ENCODE results near the gene SMIM44.
"Not testable (repeated sequence)": the region's sequence is repeated elsewhere in the genome, so short reads cannot be mapped to it uniquely, and the experiment has no call there.

Gene SMIM44

DNA sequence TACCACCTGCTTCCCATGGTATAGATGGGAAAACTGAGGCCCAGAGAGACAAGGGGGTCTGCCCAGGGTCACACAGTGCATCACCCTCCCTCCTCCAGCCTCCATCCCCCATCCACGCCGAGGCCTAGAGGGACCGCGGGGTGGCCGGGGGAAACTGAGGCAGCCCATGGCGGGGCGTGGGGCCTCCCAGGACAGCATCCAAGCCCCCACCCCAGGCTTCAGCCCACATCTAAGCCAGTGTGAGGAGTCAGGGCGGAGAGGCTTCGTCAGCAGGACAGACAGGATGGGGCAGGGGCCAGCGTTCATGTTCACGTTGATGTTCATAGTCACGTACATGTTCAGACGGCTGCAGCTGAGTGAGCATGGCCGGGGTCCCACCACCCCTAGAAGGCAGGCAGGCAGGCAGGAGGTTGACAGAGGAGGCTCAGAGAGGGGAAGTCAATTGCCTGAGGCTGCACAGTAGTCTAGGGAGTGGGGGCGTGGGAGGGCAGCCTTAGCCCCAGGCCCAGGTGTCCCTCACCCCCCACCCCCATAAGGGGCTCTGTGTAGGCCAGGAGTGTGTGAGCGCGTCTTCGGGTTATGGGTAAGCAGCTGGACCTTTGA is 26.2 kb downstream of the SMIM44 start:
- no peak for DNase-seq

DNA sequence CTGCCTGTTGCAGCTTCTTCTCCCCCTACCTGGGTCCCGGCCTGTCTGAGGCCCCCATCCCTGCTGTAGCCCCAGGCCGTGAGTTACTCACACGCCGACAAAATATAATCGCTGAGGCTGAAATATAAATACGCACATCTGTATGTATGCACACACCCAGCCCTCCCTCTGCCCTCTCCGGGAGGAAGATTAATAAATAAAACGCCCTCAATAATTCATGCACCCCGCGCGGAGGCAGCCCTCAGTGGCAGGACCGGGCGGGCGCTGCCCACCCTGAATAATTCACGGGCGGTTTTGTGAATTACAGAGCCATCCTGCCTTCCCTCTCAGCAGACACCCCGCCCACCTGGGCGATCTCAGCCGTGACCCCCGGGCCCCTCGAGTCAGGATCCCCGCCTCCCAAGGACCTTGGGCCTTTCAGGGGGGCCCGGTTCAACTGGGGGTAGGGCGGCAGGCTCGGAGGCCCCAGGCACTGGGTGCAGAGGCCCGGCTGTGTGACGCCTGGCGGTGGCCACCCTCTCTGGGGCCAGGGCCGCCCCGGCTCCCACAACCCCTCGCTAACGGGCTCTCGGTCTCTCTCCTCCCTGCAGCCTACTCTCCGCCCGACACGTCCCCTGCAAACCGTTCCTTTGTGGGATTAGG is 27.2 kb downstream of the SMIM44 start:
- no peak for DNase-seq

DNA sequence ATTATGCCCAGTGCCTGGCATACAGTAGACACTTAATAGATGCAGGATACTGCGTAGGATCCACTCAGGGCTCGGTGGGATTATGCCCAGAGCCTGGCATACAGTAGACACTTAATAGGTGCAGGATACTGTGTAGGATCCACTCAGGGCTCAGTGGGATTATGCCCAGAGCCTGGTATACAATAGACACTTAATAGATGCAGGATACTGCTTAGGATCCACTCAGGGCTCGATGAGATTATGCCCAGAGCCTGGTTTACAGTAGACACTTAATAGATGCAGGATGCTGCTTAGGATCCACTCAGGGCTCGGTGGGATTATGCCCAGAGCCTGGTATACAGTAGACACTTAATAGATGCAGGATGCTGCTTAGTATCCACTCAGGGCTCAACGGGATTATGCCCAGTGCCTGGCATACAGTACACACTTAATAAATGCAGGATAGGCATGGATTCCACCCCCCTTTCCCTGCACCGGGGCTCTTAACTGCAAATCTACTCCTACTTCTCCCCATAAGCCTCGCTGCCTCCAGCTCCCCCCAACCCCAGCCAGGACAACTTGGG is 27.8 kb downstream of the SMIM44 start:
- DNase-seq, result no peak

DNA sequence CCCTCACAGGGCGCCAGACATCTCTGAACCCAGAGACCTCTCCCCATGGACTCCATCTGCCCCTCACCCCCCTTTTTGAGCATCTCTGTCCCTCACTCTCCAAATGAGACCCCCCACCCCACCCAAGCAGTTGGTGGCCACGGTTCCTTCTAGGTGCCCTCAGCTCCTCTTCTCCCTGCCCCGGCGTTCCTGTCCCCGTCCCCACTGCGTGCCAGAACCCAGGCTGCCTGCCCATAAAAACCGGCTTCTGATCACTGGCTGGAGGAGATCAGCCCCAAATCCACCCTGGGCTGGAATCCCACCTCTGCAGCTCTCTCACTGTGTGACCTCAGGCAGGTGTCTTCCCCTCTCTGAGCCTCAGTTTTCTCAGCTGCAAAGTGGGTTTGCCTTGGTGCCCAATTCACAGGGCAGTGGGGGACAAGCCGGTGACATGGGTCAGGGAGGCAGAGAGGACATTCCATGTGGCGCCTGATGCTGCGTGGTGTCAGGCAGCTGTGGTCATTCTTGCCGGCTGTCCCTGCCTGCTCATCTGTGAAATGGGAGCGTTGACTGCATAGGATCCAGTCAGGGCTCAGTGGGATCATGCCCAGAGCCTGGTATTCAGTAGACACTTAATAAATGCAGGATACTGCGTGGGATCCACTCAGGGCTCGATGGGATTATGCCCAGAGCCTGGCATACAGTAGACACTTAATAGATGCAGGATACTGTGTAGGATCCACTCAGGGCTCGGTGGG is 28.4 kb downstream of the SMIM44 start:
- DNase-seq, result no peak

DNA sequence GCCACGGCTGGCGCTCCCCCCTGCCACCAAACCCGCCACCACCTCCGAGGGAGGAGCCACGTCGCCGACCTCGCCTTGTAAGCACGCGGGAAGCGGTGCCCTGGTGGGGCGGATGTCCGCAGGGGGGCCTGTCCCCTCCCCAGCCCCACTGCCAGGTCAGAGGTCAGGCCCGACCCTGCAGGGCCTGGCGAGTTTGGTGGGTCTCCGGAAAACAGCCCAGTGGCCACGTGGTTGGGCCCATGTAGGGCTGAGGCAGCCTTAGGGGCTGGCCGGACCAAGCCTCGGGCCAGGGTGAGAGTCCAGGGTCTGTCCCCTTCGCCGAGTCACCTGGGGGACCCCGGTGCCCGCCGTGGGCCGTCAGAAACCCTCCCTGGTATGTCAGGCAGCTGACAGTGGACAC is 29.4 kb downstream of the SMIM44 start:
- DNase-seq, result no peak

DNA sequence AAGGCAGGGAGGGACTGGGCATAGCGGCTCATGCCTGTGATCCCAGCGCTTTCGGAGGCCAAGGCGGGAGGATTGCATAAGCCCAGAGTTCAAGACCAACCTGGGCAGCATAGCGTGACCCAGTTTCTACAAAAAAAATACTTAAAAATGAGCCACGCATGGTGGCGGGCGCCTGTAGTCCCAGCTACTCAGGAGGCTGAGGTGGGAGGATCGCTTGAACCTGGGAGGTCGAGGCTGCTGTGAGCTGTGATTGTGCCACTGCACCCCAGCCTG is 30.4 kb downstream of the SMIM44 start:
- not testable (repeated sequence) for DNase-seq

DNA sequence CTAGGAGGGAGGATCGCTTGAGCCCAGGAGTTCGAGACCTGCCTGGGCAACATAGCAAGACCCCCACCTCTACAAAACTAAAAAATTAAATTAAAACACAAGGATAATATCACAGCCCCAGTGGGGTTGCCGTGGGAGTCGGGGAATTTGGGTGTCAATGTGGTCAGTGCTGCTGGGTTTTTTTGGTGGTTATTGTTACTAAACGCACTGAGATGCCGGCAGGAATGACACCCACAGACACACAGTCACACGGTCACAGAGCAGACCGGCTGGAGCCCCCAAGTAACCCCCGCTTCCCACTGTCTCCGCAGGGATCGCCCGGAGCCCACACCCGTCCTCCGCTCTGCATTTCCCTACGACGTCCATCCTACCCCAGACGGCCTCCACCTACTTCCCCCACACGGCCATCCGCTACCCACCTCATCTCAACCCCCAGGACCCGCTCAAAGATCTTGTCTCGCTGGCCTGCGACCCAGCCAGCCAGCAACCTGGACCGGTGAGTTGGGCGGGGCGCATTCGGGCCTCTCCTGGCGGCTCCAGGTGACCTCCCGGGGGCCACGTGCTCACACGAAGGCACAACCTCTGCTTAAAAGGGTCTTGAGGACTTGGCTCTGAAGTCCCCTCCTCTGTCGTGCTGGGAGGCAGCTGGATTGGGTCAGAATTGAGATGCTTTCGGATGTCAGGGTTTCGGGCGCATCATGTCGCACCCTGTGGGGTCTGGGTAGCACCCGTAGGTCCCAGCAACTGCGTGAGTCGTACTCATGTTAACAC is 30.9 kb downstream of the SMIM44 start:
- DNase-seq, result no peak

DNA sequence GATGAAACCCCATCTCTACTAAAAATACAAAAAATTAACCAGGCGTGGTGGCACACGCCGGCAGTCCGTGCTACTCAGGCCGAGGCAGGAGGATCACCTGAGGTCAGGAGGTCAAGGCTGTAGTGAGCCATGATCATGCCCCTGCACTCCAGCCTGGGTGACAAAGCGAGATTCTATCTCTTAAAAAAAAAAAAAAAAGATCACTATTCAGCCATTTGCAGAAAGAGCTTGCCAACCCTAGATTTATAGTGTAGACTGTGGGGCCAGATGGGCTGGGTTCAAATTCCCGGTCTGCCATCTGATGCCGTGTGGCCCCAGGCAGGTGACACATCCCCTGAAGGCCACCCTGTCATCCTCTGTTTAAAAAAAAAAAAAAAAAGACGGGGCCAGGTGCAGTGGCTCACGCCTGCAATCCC is 31.8 kb downstream of the SMIM44 start:
- no peak for DNase-seq

DNA sequence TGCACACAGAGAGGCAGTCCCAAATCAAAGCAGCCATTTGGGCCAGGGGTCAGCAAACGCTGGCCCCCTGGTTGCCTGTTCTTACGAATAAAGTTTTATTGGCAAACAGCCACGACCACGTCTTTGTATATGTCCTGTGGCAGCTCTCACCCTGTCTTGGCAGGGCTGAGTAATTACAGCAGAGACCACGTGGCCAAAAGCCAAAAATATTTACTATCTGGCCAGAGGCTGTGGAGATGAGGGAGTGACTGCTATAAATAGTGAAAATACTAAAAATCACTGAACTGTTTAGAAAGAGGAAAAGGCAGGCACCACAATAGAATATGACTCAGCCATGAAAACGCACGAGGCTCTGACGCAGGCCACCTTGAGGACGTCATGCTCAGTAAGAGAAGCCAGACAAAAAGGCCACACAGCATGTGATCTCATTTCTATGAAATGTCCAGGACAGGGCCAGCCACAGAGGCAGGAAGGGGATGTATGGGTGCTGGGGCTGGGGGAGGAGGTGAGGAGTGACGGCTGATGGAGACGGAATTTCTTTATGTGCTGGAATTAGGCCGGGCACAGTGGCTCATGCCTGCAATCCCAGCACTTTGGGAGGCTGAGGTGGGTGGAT is 32.3 kb downstream of the SMIM44 start:
- DNase-seq, result peak; percentile 100

DNA sequence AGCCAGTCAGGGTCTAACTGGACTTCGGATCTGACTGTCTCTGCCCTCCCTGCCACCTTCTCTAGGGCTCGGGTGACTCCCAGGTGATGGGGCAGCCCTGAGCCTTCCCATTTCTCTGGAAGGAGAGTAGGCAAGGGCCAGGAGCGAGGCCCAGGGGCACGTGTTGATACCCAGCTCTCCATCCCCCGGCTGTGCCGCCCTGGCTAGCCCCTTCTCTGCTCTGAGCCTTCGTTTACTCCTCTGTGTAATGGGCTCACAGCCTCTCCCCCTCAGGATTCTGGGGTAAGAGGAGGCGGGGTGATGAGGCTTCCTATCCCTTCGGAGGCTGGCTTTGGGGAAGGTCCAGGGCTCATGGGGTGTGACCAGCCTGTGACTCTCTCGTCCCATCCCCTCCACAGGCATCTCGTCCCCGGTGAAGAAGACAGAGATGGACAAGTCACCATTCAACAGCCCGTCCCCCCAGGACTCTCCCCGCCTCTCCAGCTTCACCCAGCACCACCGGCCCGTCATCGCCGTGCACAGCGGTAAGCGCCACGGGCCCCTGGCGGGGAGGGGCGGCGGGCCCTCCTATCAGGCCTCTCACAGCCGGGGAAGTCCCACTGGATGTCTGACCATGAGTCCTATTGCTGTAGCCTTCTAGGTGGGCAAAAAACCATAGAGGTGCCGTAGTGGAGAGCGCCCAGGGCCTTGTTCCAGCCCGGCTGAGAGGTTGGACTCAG is 34.5 kb downstream of the SMIM44 start:
- no peak for DNase-seq

DNA sequence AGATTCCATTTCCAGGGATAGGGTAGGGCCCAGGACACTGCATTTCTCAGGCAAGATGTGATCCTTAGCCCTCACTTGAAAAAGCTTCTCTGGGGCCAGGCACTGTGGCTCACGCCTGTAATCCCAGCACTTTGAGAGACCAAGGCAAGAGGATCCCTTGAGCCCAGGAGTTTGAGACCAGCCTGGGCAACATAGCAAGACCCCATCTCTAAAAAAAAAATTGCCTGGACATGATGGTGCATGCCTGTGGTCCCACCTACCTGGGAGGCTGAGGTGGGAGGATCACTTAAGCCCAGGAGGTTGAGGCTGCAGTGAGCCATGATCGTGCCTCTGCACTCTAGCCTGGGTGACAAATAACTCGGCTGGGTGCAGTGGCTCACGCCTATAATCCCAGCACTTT is 36.6 kb downstream of the SMIM44 start:
- not testable (repeated sequence) for DNase-seq

DNA sequence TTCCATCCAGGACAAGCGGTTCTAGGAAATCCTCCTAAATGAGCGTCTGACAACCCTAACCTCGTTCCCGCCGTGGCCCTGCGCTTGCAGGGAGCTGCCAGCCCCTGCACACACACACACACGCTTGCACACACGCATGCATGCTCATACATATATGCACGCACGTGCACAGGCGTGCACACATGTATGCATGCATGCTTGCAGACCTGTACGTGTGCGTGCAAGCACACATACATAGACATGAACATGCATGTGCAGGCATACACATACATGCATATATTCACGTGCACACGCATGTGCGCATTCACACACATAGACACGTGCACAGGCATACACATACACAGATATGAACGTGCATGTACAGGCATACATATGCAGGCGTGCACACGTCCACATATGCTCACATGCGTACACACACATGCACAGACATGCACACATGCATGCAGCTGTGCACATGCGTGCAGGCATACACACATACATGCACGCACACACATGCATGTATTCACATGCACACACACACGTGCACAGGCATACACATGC is 38.5 kb downstream of the SMIM44 start:
- no peak for DNase-seq

DNA sequence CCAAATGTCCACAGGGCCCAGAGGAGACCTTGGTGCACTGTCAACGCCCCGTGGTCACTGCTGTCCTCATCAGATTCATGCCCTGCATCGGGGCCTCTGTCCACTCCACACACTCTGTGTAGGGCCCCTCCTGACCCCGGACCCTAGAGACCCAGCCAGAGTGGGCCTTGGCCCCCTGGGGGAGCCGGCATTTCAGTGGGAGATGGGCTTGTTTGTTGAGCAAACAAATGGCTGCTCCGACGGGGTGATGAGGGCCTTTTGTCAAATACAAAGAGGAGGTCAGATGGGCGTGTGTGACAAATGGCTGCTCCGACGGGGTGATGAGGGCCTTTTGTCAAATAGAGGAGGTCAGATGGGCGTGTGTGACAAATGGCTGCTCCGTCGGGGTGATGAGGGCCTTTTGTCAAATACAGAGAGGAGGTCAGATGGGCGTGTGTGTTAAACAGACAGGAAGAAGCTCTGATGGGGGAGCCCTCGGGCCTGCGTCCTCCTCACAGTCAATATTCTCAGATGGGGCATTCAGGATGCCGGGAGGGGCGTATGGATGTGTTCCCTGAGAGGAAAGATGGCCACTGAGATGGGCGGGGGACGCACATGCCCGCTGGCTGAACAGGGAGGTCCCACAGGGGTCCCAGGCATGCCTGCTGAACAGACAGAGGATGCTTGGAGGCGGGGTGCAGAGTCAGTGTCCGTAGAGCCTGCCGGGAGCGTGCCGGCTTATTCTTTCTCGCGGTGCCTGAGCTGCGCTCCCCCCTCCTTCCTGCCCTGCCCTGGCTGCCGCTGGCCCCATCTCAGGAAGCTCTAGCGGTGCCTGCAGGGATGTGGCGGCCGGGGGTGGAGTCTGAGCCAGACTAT is 39.2 kb downstream of the SMIM44 start:
- peak; percentile 53 for DNase-seq

DNA sequence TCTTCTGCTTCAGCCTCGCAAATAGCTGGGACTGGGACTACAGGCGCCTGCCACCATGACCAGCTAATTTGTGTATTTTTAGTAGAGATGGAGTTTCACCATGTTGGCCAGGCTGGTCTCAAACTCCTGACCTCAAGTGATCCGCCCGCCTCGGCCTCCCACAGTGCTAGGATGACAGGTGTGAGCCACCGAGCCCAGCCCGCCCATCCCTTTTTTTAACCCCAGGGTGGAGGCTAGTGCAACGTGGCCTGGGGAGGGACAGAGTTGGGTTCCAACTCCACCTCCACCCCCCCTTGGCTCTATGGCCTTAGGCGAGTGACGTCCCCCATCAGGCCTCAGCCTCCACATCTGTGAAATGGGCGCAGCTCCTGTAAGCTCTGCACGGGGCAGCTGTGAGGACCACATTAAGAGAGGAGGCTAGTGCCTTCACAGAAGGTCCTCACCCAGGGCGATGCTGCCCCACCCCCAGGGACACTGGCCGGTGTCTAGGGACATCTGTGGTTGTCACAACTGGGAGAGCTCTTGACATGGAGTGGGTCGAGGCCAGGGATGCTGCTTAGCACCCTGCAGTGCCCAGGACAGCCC is 40.7 kb downstream of the SMIM44 start:
- DNase-seq, result no peak

DNA sequence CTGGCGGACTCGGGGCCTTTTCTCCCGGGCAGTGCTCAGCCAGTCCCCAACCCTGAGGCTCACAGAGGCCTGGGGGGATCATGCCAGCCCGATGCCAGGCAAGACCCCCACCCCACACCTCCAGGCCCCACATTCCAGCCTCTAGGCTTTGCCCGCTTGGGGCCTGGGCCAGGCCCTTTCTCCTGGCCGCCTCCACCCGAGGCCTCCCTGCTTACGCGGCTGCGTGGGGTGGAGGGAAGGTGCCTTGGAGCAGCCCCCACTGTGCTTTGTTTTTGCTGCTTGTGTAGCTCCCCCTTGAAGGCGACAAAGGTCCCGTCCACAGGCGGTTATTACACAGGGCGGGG is 41.3 kb downstream of the SMIM44 start:
- DNase-seq, result no peak

DNA sequence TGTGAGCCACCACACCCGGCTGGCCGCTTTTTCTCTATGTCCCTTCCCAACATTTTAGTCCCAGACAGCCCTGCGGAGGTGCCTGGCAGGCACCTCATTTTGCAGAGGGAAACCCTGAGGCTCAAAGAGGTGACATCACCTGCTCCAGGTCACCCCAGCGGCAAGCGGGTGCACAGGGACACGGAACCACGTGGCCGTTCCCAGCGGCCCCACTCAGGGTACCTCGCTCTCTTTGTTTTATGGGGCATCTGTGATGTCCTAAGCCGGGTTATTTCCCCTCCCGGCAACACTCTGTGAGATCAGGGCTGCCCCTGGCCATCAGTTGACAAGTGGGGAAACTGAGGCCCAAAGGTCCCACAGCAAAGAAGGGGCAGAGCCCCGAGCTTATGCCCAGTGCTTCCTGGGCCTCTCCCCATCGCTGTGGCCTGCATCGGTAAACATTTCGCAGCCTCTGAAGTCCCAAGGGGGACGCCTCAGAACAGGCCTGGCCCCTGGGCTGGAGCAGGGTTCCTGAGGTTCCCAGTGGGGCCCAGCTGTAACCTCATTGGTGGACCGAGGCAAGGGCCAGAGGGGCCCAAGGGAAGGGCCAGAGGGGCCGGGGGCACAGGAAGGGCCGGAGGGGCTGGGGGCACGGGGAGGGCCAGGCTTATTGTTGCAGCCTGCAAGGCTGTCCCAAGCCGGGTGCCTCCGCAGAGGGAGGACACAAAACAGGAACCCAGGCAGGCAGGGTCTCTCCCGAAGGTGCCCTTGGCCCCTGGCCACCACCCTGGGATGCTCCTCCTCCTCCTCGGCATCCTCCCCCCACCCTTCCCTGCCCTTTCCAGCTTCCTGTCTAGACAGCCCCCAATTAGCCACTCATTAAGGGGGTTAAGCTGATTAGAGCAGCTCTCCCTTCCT is 41.9 kb downstream of the SMIM44 start:
- DNase-seq, result no peak

DNA sequence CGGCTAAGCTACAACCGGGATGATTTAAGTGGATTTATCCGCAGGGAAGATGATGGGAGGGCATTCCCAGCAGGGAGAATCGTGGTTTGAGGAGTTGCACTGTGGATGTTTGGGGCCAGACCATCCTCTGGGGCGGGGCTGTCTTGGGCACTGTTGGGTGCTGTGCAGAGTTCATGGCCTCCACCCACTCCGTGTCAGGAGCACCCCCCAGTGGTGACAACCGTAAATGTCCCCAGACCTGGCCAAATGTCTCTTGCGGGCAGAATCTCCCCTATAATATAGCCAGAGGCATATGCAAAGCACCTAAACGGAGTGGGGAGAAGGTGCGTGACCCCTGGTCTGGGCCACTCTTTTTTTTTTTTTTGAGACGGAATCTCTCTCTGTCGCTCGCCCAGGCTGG is 43.2 kb downstream of the SMIM44 start:
- DNase-seq, result no peak

DNA sequence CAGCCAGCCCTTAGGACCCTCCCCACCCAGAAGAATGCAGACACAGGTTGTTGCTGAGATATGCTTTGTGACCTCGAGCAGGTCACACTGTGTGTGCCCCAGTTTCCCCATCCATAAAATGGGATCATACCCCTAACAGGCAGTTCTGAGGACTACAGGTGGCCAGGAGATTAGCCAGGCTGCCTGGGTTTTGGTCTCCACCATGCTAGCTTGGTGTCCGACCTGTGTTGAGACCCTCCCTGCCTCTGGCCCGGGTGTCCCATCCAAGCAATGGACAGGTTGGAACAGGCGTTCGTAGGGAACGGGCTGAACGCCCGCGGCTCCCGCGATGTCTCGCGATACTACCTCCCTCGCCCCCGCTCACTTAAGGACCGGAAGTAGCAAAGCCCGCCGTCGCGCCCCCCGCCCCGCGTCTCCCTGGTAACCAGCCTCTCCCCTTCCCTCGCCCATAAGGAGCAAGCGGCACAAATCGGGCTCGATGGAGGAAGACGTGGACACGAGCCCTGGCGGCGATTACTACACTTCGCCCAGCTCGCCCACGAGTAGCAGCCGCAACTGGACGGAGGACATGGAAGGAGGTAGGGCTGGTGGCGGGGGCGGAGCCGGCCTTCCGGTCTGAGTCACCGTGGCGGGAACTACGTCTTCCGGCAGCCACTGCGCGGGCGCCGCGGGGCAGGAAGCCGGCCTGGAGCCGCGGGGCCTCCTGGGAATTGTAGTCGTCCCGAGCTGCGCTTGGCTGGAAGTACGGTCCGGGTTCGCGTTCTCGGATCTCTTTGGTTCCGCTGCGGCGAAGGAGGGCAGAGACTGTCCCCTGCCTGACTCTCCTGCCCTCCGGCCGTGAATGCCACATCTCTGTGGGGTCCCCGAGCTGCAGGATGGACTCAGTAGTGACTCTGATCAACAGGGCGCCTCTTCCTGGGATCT is 48.3 kb downstream of the SMIM44 start:
- DNase-seq, result peak; percentile 95
